SK-N-SH (cell line): ENCODE measurements around the gene RNF130. TPM values are rescaled to one million over a fixed set of nuclear protein-coding genes. Genes with fewer than 3 reads are reported as not detected.

Experiments used
- CTCF ChIA-PET: fragments of 300-600, 350-600 bp; formaldehyde crosslinking; extraction: SDS; loops from one replicate; lab custom pipeline; 2021; lab: Yijun Ruan, JAX
- POLR2A ChIA-PET: fragments of 350-600 bp; sonication (Branson Sonifier 250); formaldehyde crosslinking; extraction: SDS; loops from one replicate; lab custom pipeline; 2020; ENCODE audit warnings: antibody characterized with exemption, inconsistent platforms; lab: Yijun Ruan, JAX
- DNase-seq: peaks from one replicate; pipeline ENCODE4 v3.0.0; 2012
- H2AFZ ChIP-seq: fragments of 200-600 bp; sonication (generic); 2 replicates; pipeline ENCODE4 v1.8.1; 2016; ENCODE audit warnings: antibody characterized with exemption, mild to moderate bottlenecking, low read depth
- H3F3A ChIP-seq: fragments of 200-600 bp; sonication (generic); replicated peaks from 2 replicates; pipeline ENCODE3; 2016; ENCODE audit warnings: antibody characterized with exemption, mild to moderate bottlenecking; ENCODE audit not compliant: insufficient read depth
- H3K27ac ChIP-seq, 2 experiments: fragments of 200-500 bp in 1 of 2; fragments of 200-600 bp in 1 of 2; sonication (Bioruptor generic) in 1 of 2; sonication (generic), shearing (Covaris generic) in 1 of 2; 2 replicates each; pipeline versions ENCODE4 v1.5.1 to v1.6.1; 2014 to 2016; ENCODE audit warnings: low read depth in 2 of 2, inconsistent platforms in 1 of 2, low read length in 1 of 2, mild to moderate bottlenecking in 1 of 2, mixed read lengths in 1 of 2
- H3K27me3 ChIP-seq: fragments of 200-600 bp; sonication (generic), shearing (Covaris generic); 2 replicates; pipeline ENCODE4 v1.6.1; 2016; ENCODE audit warnings: mixed run types; ENCODE audit not compliant: insufficient read depth
- H3K36me3 ChIP-seq, 2 experiments: fragments of 200-500 bp in 1 of 2; fragments of 200-600 bp in 1 of 2; sonication (Bioruptor generic) in 1 of 2; sonication (generic) in 1 of 2; replicated peaks in 1 of 2; 2 replicates each; pipeline versions ENCODE3 to v1.5.1; 2014 to 2016; ENCODE audit warnings: low read length in 1 of 2, mild to moderate bottlenecking in 1 of 2; ENCODE audit not compliant: insufficient read depth in 2 of 2, control insufficient read depth in 1 of 2
- H3K4me1 ChIP-seq, 2 experiments: fragments of 200-500 bp in 1 of 2; fragments of 200-600 bp in 1 of 2; sonication (Bioruptor generic) in 1 of 2; sonication (generic), shearing (Covaris generic) in 1 of 2; 2 replicates each; pipeline versions ENCODE4 v1.5.1 to v1.6.1; 2014 to 2016; ENCODE audit warnings: low read depth in 1 of 2, low read length in 1 of 2, mixed run types in 1 of 2; ENCODE audit not compliant: insufficient read depth in 2 of 2, control insufficient read depth in 1 of 2
- H3K4me2 ChIP-seq: fragments of 200-600 bp; sonication (generic), shearing (Covaris generic); 2 replicates; pipeline ENCODE4 v1.6.1; 2017; ENCODE audit warnings: mixed run types
- H3K4me3 ChIP-seq, 2 experiments: fragments of 200-500 bp in 1 of 2; fragments of 200-600 bp in 1 of 2; sonication (Bioruptor generic) in 1 of 2; sonication (generic), shearing (Covaris generic) in 1 of 2; 2 replicates each; pipeline versions ENCODE4 v1.5.1 to v1.8.1; 2014 to 2016; ENCODE audit warnings: low read depth in 2 of 2, inconsistent platforms in 1 of 2, low read length in 1 of 2, mild to moderate bottlenecking in 1 of 2, mixed read lengths in 1 of 2, moderate library complexity in 1 of 2
- H3K79me2 ChIP-seq: fragments of 200-600 bp; sonication (generic); 2 replicates; pipeline ENCODE4 v1.8.1; 2017; ENCODE audit warnings: mild to moderate bottlenecking; ENCODE audit not compliant: insufficient read depth
- H3K9ac ChIP-seq: fragments of 200-600 bp; sonication (generic); 2 replicates; pipeline ENCODE4 v1.6.1; 2017; ENCODE audit warnings: mixed run types
- H3K9me2 ChIP-seq: fragments of 200-600 bp; sonication (generic); 2 replicates; pipeline ENCODE4 v1.6.1; 2017; ENCODE audit warnings: mixed run types
- H3K9me3 ChIP-seq: fragments of 200-600 bp; sonication (generic); 2 replicates; pipeline ENCODE4 v1.6.1; 2017; ENCODE audit warnings: mixed run types, mild to moderate bottlenecking, moderate library complexity
- H4K20me1 ChIP-seq: fragments of 200-600 bp; sonication (generic); 2 replicates; pipeline ENCODE4 v1.6.1; 2017; ENCODE audit warnings: mild to moderate bottlenecking, mixed run types; ENCODE audit not compliant: insufficient read depth
- CHD2 ChIP-seq: fragments of 150-350 bp; IDR thresholded peaks from 2 replicates; pipeline ENCODE4 v1.6.1; 2018; ENCODE audit warnings: low read length; ENCODE audit not compliant: partially characterized antibody
- CTCF ChIP-seq: fragments of 200-600 bp; sonication (generic); IDR thresholded peaks from 2 replicates; pipeline ENCODE4 v1.6.1; 2017; ENCODE audit warnings: antibody characterized with exemption, mild to moderate bottlenecking, moderate library complexity
- GABPA ChIP-seq: IDR thresholded peaks from 2 replicates; pipeline ENCODE4 v1.4.0; 2012; ENCODE audit warnings: low read depth, mild to moderate bottlenecking
- MAX ChIP-seq: IDR thresholded peaks from 2 replicates; pipeline ENCODE4 v1.4.0; 2012; ENCODE audit warnings: low read depth
- NFIC ChIP-seq: IDR thresholded peaks from 2 replicates; pipeline ENCODE4 v1.4.0; 2012; ENCODE audit warnings: borderline replicate concordance
- NRF1 ChIP-seq: IDR thresholded peaks from 2 replicates; pipeline ENCODE4 v1.6.1; 2012; ENCODE audit warnings: low read depth, mild to moderate bottlenecking, low read length
- RFX5 ChIP-seq: IDR thresholded peaks from 2 replicates; pipeline ENCODE4 v1.6.1; 2012; ENCODE audit warnings: mild to moderate bottlenecking, improper control_type of control experiment, low read length
- RXRA ChIP-seq: IDR thresholded peaks from 2 replicates; pipeline ENCODE4 v1.4.0; 2012; ENCODE audit warnings: low read depth, mild to moderate bottlenecking, borderline replicate concordance
- SIN3A ChIP-seq: IDR thresholded peaks from 2 replicates; pipeline ENCODE4 v1.6.1; 2012; ENCODE audit warnings: low read depth, mild to moderate bottlenecking, low read length, moderate library complexity, borderline replicate concordance
- SMC3 ChIP-seq: IDR thresholded peaks from 2 replicates; pipeline ENCODE4 v1.6.1; 2012; ENCODE audit warnings: low read depth, low read length, improper control_type of control experiment
- TEAD4 ChIP-seq: IDR thresholded peaks from 2 replicates; pipeline ENCODE4 v1.4.0; 2012; ENCODE audit warnings: mild to moderate bottlenecking, borderline replicate concordance; ENCODE audit not compliant: insufficient read depth
- WGBS: methylation state at CpG from one replicate; pipeline ENCODE4 v1.1.6; 2017; ENCODE audit warnings: low lambda C conversion rate; 5-methylcytosine and 5-hydroxymethylcytosine counted together
- polyA plus RNA-seq, 3 experiments: library from polyadenylated mRNA; depleted of rRNA; stranded (reverse); fragments of >200 nt; gene quantifications; 2 replicates each; pipeline ENCODE4 v1.2.3, GENCODE V29; 2012
- TF ChIP-seq, protein P1 (sequence below): IDR thresholded peaks from 2 replicates; pipeline ENCODE4 v1.4.0; 2012; ENCODE audit warnings: low read depth, borderline replicate concordance
- TF ChIP-seq, protein P2 (sequence below): fragments of 150-350 bp; IDR thresholded peaks from 2 replicates; pipeline ENCODE4 v1.6.1; 2016; ENCODE audit warnings: mild to moderate bottlenecking, low read depth, low read length

RNF130 gene
- polyA plus RNA-seq, 1 of the 3 experiments (the other 2 are of a cell fraction) = 41.4 TPM

GRCh38 chr5:180093651-180094382, 22.3 kb upstream of the RNF130 start:
- no peak for DNase-seq
- Histone ChIP-seq H3K9ac (no peak overlapping the region), H3K27ac (no peak overlapping the region), H3K9me2 (no peaks in the 10 kb centered on the region), H3K4me2 (no peak overlapping the region), H2AFZ (no peak overlapping the region), H3K79me2 (no peaks in the 10 kb centered on the region), H3K9me3 (no peaks in the 10 kb centered on the region), H3F3A (peaks cover 3% of the 10 kb centered on the region), H3K4me1 (peaks cover 0 to 3% of the 10 kb centered on the region in 2 experiments; a peak in 1 of 4 replicates), H4K20me1 (no peaks in the 10 kb centered on the region), H3K4me3 (no peak overlapping the region), H3K27me3 (no peaks in the 10 kb centered on the region), H3K36me3 (no peaks in the 10 kb centered on the region)
- no peak for TF ChIP-seq NFIC
- TF ChIP-seq, protein P1, sequence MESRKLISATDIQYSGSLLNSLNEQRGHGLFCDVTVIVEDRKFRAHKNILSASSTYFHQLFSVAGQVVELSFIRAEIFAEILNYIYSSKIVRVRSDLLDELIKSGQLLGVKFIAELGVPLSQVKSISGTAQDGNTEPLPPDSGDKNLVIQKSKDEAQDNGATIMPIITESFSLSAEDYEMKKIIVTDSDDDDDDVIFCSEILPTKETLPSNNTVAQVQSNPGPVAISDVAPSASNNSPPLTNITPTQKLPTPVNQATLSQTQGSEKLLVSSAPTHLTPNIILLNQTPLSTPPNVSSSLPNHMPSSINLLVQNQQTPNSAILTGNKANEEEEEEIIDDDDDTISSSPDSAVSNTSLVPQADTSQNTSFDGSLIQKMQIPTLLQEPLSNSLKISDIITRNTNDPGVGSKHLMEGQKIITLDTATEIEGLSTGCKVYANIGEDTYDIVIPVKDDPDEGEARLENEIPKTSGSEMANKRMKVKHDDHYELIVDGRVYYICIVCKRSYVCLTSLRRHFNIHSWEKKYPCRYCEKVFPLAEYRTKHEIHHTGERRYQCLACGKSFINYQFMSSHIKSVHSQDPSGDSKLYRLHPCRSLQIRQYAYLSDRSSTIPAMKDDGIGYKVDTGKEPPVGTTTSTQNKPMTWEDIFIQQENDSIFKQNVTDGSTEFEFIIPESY = no peak
- no peak for TF ChIP-seq CTCF
- no peak for TF ChIP-seq SIN3A
- TF ChIP-seq RXRA = no peak
- no peak for TF ChIP-seq MAX
- no peak for TF ChIP-seq GABPA
- no peak for TF ChIP-seq TEAD4
- no peak for TF ChIP-seq CHD2
- TF ChIP-seq SMC3 = no peak
- no peak for TF ChIP-seq NRF1
- TF ChIP-seq RFX5 = no peak
- TF ChIP-seq, protein P2, sequence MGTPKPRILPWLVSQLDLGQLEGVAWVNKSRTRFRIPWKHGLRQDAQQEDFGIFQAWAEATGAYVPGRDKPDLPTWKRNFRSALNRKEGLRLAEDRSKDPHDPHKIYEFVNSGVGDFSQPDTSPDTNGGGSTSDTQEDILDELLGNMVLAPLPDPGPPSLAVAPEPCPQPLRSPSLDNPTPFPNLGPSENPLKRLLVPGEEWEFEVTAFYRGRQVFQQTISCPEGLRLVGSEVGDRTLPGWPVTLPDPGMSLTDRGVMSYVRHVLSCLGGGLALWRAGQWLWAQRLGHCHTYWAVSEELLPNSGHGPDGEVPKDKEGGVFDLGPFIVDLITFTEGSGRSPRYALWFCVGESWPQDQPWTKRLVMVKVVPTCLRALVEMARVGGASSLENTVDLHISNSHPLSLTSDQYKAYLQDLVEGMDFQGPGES = no peak
- WGBS = 63% methylated on average over 9 of the region's 9 CpGs
- ChIA-PET CTCF (interaction anchor here (1.9 kb wide), 1 partner anchor 33 kb away, joined by 6 read pairs; no protein-coding TSS in a partner anchor), POLR2A (no interaction called here)
